Astrocyte of the spinal cord (primary cell): ENCODE data around the gene MSL1.

Source experiments
- DNase-seq: peaks from one replicate; pipeline ENCODE4 v3.0.0; 2011; ENCODE audit warnings: low read depth, low spot score
- H3K4me3 ChIP-seq: 2 replicates; pipeline ENCODE4 v1.5.1; 2011; ENCODE audit warnings: low read depth, mild to moderate bottlenecking, low read length, moderate library complexity
- in situ Hi-C: cut with HindIII; loops from 2 replicates; pipeline ENCODE4 v1.10.0; 2017; ENCODE audit warnings: low sequenced_read_pairs
- TF ChIP-seq, protein P1 (sequence below): IDR thresholded peaks from 2 replicates; pipeline ENCODE4 v1.5.1; 2012; ENCODE audit warnings: low read depth, mild to moderate bottlenecking, low read length, inconsistent platforms

The MSL1 gene

DNA sequence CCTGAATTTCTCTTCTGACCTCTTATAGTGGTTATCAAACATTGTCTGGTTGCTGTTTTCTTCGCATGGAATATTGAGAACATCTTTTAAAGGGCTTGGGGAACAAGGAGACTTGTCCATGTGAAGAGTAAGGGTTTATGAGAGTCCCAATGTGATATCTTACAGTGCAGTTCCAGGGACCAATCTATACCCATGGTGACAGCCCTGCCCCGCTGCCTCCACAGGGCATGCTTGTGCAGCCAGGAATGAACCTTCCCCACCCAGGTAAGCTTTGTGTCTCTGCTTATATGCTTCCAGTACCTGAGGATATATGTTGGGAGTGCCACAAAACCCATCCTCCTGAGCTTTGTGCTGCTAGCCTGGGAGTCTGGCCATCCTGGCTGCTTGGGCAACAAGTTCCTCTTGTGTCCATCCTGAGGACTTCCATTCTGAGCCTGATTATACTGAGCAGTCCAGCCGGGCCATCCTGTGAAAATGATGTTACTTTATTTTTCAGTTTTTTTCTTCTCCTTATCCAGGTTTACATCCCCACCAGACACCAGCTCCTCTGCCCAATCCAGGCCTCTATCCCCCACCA lies 46.0 kb downstream of the MSL1 start:
- no peak overlapping the region for H3K4me3 ChIP-seq
- TF ChIP-seq, protein P1, sequence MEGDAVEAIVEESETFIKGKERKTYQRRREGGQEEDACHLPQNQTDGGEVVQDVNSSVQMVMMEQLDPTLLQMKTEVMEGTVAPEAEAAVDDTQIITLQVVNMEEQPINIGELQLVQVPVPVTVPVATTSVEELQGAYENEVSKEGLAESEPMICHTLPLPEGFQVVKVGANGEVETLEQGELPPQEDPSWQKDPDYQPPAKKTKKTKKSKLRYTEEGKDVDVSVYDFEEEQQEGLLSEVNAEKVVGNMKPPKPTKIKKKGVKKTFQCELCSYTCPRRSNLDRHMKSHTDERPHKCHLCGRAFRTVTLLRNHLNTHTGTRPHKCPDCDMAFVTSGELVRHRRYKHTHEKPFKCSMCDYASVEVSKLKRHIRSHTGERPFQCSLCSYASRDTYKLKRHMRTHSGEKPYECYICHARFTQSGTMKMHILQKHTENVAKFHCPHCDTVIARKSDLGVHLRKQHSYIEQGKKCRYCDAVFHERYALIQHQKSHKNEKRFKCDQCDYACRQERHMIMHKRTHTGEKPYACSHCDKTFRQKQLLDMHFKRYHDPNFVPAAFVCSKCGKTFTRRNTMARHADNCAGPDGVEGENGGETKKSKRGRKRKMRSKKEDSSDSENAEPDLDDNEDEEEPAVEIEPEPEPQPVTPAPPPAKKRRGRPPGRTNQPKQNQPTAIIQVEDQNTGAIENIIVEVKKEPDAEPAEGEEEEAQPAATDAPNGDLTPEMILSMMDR = no peak

DNA sequence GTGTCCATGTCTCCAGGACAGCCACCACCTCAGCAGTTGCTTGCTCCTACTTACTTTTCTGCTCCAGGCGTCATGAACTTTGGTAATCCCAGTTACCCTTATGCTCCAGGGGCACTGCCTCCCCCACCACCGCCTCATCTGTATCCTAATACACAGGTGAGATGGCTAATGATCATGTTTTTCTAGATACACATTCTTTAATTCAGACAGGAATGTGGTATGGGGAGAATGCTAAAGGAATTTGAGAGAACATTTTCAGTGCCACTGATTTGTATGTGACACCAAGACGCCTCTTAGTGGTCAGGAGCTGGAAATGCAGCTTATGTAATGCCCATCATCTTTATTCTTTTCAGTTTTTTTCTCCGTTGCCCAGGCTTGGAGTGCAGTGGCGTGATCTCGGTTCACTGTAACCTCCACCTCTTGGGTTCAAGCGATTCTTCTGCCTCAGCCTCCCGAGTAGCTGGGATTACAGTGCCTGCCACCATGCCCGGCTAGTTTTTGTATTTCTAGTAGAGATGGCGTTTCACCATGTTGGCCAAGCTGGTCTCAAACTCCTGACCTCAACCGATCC lies 46.6 kb downstream of the MSL1 start:
- in situ Hi-C loops = no loop called here
- TF ChIP-seq, protein P1 = peak; percentile 70
- H3K4me3 ChIP-seq = no peak overlapping the region
- peak; percentile 65 for DNase-seq

More for the DNA sequence above, 46.0 kb downstream of the MSL1 start:
- no peak for DNase-seq
- in situ Hi-C loops = no loop called here

DNA sequence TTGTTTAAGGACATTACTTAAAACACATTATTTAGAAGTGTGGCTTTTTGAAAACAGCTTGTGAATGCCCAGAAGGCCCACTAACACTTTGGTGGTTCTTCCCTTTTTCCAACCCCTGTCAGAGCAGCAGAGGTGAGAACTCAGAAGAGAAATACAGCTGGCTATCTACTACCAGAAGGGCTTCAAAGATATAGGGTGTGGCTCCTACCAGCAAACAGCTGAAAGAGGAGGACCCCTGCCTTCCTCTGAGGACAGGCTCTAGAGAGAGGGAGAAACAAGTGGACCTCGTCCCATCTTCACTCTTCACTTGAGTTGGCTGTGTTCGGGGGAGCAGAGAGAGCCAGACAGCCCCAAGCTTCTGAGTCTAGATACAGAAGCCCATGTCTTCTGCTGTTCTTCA lies 48.6 kb downstream of the MSL1 start:
- TF ChIP-seq, protein P1 = no peak
- in situ Hi-C loops = no loop called here
- no peak overlapping the region for H3K4me3 ChIP-seq
- DNase-seq = no peak

DNA sequence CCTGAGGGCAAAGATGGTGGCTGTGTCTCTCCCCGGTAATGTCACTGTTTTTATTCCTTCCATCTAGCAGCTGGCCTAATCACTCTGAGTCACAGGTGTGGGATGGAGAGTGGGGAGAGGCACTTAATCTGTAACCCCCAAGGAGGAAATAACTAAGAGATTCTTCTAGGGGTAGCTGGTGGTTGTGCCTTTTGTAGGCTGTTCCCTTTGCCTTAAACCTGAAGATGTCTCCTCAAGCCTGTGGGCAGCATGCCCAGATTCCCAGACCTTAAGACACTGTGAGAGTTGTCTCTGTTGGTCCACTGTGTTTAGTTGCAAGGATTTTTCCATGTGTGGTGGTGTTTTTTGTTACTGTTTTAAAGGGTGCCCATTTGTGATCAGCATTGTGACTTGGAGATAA lies 50.0 kb downstream of the MSL1 start:
- in situ Hi-C loops = no loop called here
- H3K4me3 ChIP-seq = no peak overlapping the region
- no peak for DNase-seq
- TF ChIP-seq, protein P1 = no peak

DNA sequence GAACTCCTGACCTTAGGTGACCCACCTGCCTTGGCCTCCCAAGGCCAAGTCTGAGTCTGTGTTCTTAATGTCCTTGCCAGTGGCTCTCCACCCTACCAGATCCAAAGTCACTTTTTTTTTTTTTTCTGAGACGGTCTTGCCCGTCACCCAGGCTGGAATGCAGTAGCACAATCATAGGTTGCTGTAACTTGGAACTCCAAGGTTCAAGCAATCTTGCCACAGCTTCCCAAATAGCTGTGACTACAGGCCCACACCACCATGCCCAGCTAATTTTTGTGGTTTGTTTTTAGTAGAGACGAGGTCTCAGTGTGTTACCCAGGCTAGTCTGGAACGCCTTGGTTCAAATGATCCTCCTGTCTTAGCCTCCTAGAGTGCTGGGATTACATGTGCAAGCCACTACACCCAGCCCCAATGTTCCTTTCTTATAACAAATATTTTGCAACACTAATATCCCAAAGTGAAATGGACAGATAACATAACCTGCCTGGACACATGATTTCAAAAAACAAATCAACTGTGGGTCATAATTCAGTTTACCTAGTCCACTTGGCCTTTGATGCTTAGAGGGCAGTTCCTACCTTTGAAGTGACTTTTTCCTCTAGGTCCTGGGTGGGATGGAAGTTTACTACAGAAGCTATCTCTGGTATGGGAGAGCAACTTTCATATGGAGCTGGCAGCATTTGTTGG lies 51.5 kb downstream of the MSL1 start:
- in situ Hi-C loops = no loop called here
- H3K4me3 ChIP-seq = no peak overlapping the region
- TF ChIP-seq, protein P1 = no peak
- DNase-seq = no peak

DNA sequence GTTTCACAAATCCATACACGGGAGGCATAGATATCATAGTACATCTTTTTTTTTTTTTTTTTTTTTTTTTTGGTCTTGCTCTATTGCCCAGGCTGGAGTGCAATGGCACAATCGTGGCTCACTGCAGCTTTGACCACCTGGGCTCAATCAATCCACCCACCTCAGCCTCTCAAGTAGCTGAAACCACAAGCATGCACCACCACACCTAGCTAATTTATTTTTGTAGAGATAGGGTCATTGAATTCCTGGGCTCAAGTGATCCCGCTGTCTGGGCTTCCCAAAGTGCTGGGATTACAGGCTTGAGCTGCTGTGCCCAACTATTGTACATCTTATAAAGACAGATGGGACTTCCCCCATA lies 52.0 kb downstream of the MSL1 start:
- no peak overlapping the region for H3K4me3 ChIP-seq
- TF ChIP-seq, protein P1 = no peak
- in situ Hi-C loops = no loop called here
- DNase-seq = no peak
